Vagina (tissue), 1 donor: ENCODE measurements around the gene PTGR2. TPM values are rescaled to one million over a fixed set of nuclear protein-coding genes. Genes with fewer than 3 reads are reported as not detected.

Experiments used
- small RNA-seq: library from RNA; depleted of rRNA; stranded (forward); fragments of <200 nt; gene quantifications from one replicate; pipeline ENCODE3, GENCODE V24; 2016
- total RNA-seq: library from RNA; depleted of rRNA; stranded (reverse); fragments of >200 nt; gene quantifications from one replicate; pipeline ENCODE4 v1.2.3, GENCODE V29; 2016

Gene PTGR2
- total RNA-seq, 1 donor from 2014 or later: 5.6 TPM

Small RNA genes lying within 50 kb of the gene (small RNA-seq; reads per million reads assigned to genes)
- gene AC005520.4: not detected
- not detected for gene RF00019

Other genes with a start within 250 kb of the PTGR2 start
- gene ACOT6, start 239.3 kb upstream of the PTGR2 start, total RNA-seq: not detected
- gene DNAL1, start 206.8 kb upstream of the PTGR2 start, total RNA-seq: 4.7 TPM
- gene PNMA1, start 137.4 kb upstream of the PTGR2 start, total RNA-seq: 35.4 TPM
- gene ZNF410, start 35.0 kb downstream of the PTGR2 start, total RNA-seq: 36.6 TPM
- 5.2 TPM for gene FAM161B, start 98.3 kb downstream of the PTGR2 start, total RNA-seq
- 27.3 TPM for gene COQ6, start 98.5 kb downstream of the PTGR2 start, total RNA-seq
- 8.6 TPM for gene ENTPD5, start 167.5 kb downstream of the PTGR2 start, total RNA-seq
- 5.6 TPM for gene BBOF1, start 167.5 kb downstream of the PTGR2 start, total RNA-seq
- 20.9 TPM for gene ALDH6A1, start 232.6 kb downstream of the PTGR2 start, total RNA-seq
- 5.9 TPM for gene LIN52, start 233.1 kb downstream of the PTGR2 start, total RNA-seq